NOMO-1 treated with dmso at 0.1 percent for 144 hours (cell line): ENCODE data around the gene SLC66A1.

ENCODE experiments used
- DNase-seq: peaks from one replicate; lab custom pipeline; 2025; ENCODE audit not compliant: unreplicated experiment; lab: John Stamatoyannopoulos, UW

Gene SLC66A1

GRCh38 chr1:19375631-19376400 is 63.7 kb downstream of the SLC66A1 start:
- DNase-seq: no peak

- no peak for DNase-seq
Observed at GRCh38 chr1:19376428-19377372, 64.6 kb downstream of the SLC66A1 start.

- DNase-seq: no peak
Observed at GRCh38 chr1:19377812-19378718, 65.9 kb downstream of the SLC66A1 start.
